A673 (cell line): Measurements from ENCODE around the gene CCDC12. TPM values are rescaled to one million over a fixed set of nuclear protein-coding genes. Genes with fewer than 3 reads are reported as not detected.

Source experiments
- BruUV-seq: library from RNA; stranded (reverse); fragments of 400-500 nt; replicated peaks from 2 replicates; lab custom pipeline; 2021; lab: Mats Ljungman, UMichigan
- CTCF ChIA-PET: fragments of 300-600 bp; sonication (Branson Sonifier 250); formaldehyde crosslinking; loops from one replicate; lab custom pipeline; 2022; ENCODE audit warnings: antibody characterized with exemption; lab: Charles Lee
- POLR2A ChIA-PET: fragments of 300-600 bp; sonication (Branson Sonifier 250); formaldehyde crosslinking; loops from one replicate; lab custom pipeline; 2022; ENCODE audit warnings: antibody characterized with exemption; ENCODE audit not compliant: low non-redundant PET; lab: Charles Lee
- DNase-seq: peaks from one replicate; pipeline ENCODE4 v3.0.0-alpha.2; 2015; ENCODE audit warnings: low spot score
- H3K27ac ChIP-seq: fragments of 200-600 bp; sonication (generic); 2 replicates; pipeline ENCODE4 v1.5.1; 2016; ENCODE audit warnings: mixed run types, low read depth, mild to moderate bottlenecking, mixed read lengths, antibody characterized with exemption, low read length; ENCODE audit not compliant: poor library complexity, severe bottlenecking
- H3K27me3 ChIP-seq: fragments of 200-600 bp; sonication (generic); replicated peaks from 2 replicates; pipeline ENCODE4 v1.6.1; 2017; ENCODE audit warnings: mixed run types, low read depth, mild to moderate bottlenecking, mixed read lengths, antibody characterized with exemption, low read length; ENCODE audit not compliant: insufficient read depth, poor library complexity
- H3K36me3 ChIP-seq: fragments of 200-600 bp; sonication (generic); 2 replicates; pipeline ENCODE4 v1.6.1; 2016; ENCODE audit warnings: mixed run types, mild to moderate bottlenecking, mixed read lengths, antibody characterized with exemption, low read length; ENCODE audit not compliant: insufficient read depth, poor library complexity, severe bottlenecking
- H3K4me1 ChIP-seq: fragments of 200-600 bp; sonication (generic); 2 replicates; pipeline ENCODE4 v1.6.1; 2017; ENCODE audit warnings: mixed run types, mild to moderate bottlenecking, mixed read lengths, antibody characterized with exemption, low read length; ENCODE audit not compliant: insufficient read depth, poor library complexity, severe bottlenecking
- H3K4me3 ChIP-seq: fragments of 200-600 bp; sonication (generic); 2 replicates; pipeline ENCODE4 v1.5.1; 2016; ENCODE audit warnings: low read depth, mixed run types, mild to moderate bottlenecking, mixed read lengths, low read length; ENCODE audit not compliant: poor library complexity, severe bottlenecking
- H3K9me3 ChIP-seq: fragments of 200-600 bp; sonication (generic); 2 replicates; pipeline ENCODE4 v1.6.1; 2016; ENCODE audit warnings: mixed run types, low read depth, mild to moderate bottlenecking, mixed read lengths, antibody characterized with exemption, low read length; ENCODE audit not compliant: poor library complexity, severe bottlenecking
- CTCF ChIP-seq: fragments of 300-800, 200-600 bp; sonication (generic); conservative IDR thresholded peaks from 2 replicates; pipeline ENCODE4 v1.5.1; 2017; ENCODE audit warnings: low read depth, mild to moderate bottlenecking, antibody characterized with exemption, low read length, moderate library complexity, mixed read lengths
- EZH2 ChIP-seq: fragments of 200-600 bp; sonication (generic); IDR thresholded peaks from 2 replicates; pipeline ENCODE4 v1.6.1; 2017; ENCODE audit warnings: borderline replicate concordance, low read depth, mild to moderate bottlenecking, mixed read lengths, antibody characterized with exemption, low read length; ENCODE audit not compliant: poor library complexity, severe bottlenecking
- intact Hi-C: fragments of 100-400 bp; cut with micrococcal nuclease; formaldehyde crosslinking; loops from one replicate; pipeline ENCODE4 v1.10.0; 2022; ENCODE audit not compliant: unreplicated experiment
- total RNA-seq: library from RNA; stranded (reverse); gene quantifications from 2 replicates; pipeline ENCODE4 v1.2.3, GENCODE V29; 2021

The CCDC12 gene
- total RNA-seq, 1 experiment from 2014 or later = 28.2 TPM

- Histone ChIP-seq H3K27me3 (no peaks in the 10 kb centered on the region), H3K4me3 (no peak overlapping the region), H3K4me1 (no peaks in the 10 kb centered on the region), H3K27ac (no peak overlapping the region), H3K9me3 (no peaks in the 10 kb centered on the region), H3K36me3 (no peaks in the 10 kb centered on the region)
- no TSS peak for BruUV-seq
- POLR2A ChIA-PET = no interaction called here
- TF ChIP-seq EZH2 = no peak
- no peak for TF ChIP-seq CTCF
- DNase-seq = no peak
- CTCF ChIA-PET = no interaction called here
- intact Hi-C loops = no loop called here
These were observed 13.6 kb downstream of the CCDC12 start for GRCh38 chr3:46962990-46963389.

- Histone ChIP-seq H3K9me3 (no peaks in the 10 kb centered on the region), H3K4me1 (no peaks in the 10 kb centered on the region), H3K27me3 (no peaks in the 10 kb centered on the region), H3K4me3 (no peak overlapping the region), H3K27ac (no peak overlapping the region), H3K36me3 (no peaks in the 10 kb centered on the region)
- DNase-seq = no peak
- intact Hi-C loops = no loop called here
- no peak for TF ChIP-seq EZH2
- no peak for TF ChIP-seq CTCF
- ChIA-PET CTCF (no interaction called here), POLR2A (no interaction called here)
- no TSS peak for BruUV-seq
These were observed 14.1 kb downstream of the CCDC12 start for GRCh38 chr3:46962427-46962826.

GRCh38 chr3:46960835-46961234 lies 15.7 kb downstream of the CCDC12 start:
- no peak for TF ChIP-seq EZH2
- POLR2A ChIA-PET = interaction anchor here (0.6 kb wide), 1 partner anchor 136 kb away, joined by 4 read pairs; no protein-coding TSS in a partner anchor
- CTCF ChIA-PET = no interaction called here
- no peak overlapping the region for H3K4me3 ChIP-seq
- no peaks in the 10 kb centered on the region for H3K9me3 ChIP-seq
- H3K4me1 ChIP-seq = no peaks in the 10 kb centered on the region
- BruUV-seq = no TSS peak
- no peaks in the 10 kb centered on the region for H3K36me3 ChIP-seq
- no peaks in the 10 kb centered on the region for H3K27me3 ChIP-seq
- intact Hi-C loops = no loop called here
- no peak for DNase-seq
- H3K27ac ChIP-seq = no peak overlapping the region

DNA sequence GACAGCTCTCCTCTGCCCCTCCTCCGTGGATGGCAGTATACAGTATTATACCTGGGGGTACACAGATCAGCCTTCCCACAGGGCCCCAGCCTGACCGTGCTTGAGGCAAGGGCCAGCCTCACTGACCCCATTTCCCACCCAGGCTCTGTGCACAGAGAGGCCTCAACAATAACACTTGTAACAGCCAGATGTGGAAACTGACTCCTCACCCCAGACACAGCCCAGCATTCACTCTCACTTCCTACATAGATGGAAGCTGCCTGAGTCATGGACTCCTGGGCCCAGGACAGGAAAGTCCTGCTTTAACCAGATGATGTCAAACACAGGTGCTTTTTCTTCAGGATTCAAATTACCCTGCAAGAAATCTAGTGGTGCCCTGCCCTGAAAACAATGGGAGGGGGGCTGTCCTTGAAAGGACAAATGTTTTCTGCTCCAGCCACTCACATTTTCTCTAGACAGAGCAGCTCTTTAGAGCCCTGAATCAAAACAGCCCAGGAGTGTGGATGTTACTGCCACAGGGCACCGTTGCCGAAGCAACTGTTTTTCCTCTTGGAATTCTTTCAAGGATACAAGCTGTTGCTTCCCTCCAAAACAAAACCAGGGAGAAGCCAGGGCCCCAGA lies 16.4 kb downstream of the CCDC12 start:
- no peak for DNase-seq
- no peaks in the 10 kb centered on the region for H3K27me3 ChIP-seq
- TF ChIP-seq EZH2 = no peak
- no peak for TF ChIP-seq CTCF
- no TSS peak for BruUV-seq
- intact Hi-C loops = no loop called here
- ChIA-PET POLR2A (interaction anchor here (0.6 kb wide), 1 partner anchor 137 kb away, joined by 4 read pairs; no protein-coding TSS in a partner anchor), CTCF (no interaction called here)
- no peaks in the 10 kb centered on the region for H3K9me3 ChIP-seq
- H3K27ac ChIP-seq = no peak overlapping the region
- no peak overlapping the region for H3K4me3 ChIP-seq
- H3K36me3 ChIP-seq = no peaks in the 10 kb centered on the region
- H3K4me1 ChIP-seq = no peaks in the 10 kb centered on the region
